NCI-H1417 treated with DMSO at 0.1 percent for 48 hours (cell line): ENCODE data around the gene GPR37L1.
"Not testable (repeated sequence)": the region's sequence is repeated elsewhere in the genome, so short reads cannot be mapped to it uniquely, and the experiment has no call there.

ENCODE experiments used
- DNase-seq: peaks from one replicate; lab custom pipeline; 2025; lab: John Stamatoyannopoulos, UW

GPR37L1 gene

DNA sequence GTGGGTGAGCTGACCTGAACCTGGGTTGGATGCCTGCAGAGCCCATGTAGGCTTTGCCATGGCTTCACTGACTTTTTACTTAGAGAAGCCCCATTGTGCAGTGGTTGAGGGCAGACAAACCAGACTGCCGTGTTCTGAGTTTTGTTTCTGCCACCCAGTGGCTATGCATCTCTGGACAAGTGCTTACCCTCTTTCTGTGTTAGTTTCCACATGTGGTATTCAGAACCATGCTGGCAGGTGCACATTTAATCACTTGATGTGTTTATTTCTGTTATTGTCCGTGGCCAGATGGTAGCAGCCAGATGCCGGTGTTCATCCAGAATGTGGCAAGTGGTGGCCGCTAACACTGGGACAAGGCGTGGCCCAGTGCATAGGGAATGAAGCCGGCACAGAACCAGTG lies 48.0 kb downstream of the GPR37L1 start:
- DNase-seq, result no peak

DNA sequence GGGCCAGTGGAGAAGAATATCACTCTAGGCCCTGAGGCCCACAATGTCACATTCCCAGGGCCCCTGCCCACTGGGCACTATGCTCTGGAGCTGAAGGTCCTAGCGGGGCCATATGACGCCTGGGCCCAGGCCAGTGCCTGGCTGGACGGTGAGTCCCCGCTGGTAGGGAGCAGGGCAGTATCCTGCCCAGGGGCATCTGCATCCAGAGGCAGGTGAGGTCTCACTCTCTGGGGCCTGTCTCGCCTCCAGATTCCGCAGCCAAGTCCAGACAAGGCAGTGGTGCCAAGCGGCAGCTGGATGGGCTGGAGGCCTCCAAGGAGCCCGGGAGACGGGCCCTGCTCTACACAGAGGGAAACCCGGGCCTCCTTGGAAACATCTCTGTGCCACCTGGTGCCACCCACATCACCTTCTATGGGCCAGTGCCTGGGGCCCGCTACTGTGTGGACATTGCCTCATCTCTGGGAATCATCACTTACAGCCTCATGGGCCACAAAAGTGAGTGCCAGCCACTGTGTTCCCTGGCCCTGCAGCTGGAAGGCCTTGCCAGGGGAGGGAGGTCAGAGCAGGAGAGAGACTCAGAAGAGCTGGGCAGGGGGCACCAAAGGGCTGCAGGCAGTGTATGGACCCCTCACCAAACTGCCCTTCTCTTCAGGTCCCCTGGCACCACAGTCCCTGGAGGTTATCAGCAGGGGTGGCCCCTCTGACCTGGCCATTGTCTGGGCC lies 48.7 kb downstream of the GPR37L1 start:
- no peak for DNase-seq

DNA sequence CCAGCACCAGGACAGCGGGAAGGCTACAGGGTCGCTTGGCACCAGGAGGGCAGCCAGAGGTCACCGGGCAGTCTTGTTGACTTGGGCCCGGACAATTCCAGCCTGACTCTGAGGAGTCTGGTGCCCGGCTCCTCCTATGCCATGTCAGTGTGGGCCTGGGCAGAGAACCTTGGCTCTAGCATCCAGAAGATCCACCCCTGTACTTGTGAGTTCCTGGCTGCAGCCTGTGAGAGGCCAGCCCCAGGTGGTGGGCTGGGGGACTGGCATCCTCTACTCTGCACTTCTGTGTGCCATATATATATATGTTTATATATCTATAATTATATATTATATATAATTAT lies 49.3 kb downstream of the GPR37L1 start:
- no peak for DNase-seq

DNA sequence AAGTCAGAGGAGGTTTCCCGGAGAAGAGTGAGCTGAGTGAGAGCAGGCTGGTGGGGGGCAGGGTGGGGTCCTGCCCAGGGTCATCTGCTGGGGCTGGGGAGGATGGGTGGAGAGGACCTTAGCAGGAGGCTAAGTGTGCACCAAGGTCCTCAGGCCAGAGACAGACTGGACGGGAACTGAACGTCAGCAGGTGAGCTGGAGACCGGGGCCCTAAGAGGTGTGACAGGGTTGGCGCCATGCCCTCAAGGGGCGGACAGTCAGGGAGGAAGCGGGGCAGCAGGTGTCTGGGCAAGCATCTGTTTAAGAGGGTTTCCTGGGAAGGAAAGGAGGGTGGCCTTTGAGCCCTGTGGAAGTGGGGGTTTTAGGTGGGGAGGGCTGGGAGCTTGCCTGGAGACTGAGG lies 51.3 kb downstream of the GPR37L1 start:
- no peak for DNase-seq

DNA sequence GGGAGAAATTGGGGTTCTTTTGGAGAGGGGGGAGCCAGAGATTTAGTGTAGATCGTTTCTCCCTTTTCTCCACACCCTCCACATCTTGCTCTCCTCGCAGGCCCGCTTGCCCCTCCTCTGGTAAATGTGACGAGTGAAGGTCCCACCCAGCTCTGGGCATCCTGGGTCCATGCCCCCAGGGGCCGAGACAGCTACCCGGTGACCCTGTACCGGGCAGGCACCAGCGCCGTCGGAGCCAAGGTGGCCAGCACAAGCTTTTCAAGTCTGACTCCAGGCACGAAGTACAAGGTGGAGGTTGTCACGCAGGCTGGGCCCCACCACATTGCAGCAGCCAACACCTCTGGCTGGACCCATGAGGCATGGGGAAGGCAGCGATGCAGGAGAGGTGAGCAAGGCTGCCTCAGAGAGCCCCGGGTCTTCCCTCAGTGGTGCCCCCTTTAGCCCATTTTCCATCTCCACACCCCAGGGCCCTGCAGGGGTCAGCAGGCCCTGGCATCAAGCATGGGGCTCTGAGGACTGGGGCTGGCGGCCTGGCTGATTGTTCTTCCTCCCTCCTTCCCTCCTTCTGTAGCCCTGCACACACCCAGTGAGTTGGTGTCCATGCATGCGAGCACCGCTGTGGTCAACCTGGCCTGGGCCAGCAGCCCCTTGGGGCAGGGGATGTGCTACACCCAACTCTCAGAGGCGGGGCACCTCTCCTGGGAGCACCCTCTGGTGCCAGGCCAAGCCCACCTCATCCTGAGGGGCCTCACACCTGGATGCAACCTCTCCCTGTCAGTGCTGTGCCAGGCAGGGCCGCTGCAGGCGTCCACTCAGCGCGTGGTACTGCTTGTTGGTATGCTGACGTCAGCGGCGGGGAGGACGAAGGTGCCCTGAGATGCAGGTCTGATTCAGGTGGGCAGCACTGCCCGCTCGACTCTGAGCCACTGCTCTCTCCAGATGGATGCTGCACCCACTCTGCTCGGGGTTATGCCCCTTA lies 54.5 kb downstream of the GPR37L1 start:
- no peak for DNase-seq

DNA sequence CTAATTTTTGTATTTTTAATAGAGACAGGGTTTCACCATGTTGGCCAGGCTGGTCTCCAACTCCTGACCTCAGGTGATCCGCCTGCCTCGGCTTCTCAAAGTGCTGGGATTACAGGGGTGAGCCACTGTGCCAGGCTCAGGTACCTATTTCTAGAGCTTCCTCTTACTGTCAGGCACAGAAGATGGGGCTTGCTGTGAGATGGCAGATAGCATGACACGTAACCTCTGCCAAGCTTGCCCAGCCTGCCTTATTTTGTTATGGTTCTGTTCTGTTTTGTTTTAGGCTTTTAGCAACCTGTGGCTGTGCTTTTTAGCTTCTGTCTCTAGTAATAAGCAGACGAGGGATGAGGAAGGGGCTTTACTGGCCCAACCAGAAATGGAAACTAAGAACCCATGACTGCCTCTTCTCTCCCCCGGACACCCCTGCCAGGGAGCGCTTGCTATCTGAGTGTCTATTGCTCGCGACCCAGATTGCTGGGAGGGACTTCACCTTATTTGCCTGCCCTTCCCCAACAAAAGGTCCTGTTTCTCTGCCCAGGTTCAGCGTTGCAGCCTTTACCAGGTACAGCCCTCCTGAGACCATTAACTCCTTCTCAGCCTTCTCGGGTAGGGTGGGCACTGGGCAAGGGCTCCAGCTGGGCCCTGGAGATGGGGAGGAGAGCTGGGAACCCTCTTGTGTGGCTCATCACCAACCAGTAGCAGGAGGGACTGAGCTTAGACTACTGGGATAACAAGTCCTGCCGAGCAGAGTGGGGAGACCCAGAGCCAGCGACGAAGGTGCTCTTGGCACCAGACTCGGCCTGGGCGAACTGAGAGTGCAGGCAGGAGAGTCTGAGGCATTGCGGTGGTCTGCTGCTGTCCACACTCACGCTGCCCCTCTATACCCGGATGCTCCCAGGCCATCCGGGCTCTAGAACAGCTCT lies 57.4 kb downstream of the GPR37L1 start:
- DNase-seq, result no peak

DNA sequence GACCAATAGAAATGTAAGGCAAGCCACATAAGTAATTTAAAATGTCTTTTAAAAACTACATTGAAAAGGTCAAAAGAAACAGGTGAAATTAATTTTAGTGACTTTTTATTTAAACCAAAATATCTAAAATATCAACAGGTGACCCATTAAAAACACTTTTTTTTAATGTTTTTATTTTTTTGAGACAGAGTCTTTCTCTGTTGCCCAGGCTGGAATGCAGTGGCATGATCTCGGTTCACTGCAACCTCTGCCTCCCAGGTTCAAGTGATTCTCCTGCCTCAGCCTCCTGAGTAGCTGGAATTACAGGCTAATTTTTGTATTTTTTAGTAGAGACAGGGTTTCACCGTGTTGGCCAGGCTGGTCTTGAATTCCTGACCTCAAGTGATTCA lies 58.0 kb downstream of the GPR37L1 start:
- not testable (repeated sequence) for DNase-seq

DNA sequence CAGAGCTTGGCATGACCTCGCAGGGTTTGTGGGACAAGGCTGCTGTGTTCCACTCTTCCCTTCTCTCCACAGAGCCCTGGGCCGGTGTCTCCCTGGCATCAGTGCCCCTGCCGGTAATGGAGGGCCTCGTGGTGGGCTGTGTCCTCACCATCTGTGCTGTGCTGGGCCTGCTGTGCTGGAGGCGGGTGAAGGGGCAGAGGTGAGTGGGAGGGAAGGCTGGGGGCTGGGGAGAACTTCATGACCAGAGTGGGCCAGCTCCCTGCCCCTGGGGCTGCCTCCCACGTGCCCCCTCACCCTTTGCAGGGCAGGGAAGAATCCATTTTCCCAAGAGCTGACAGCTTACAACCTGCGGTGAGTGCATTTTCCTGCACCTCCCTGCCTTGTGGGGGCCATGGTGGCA lies 58.9 kb downstream of the GPR37L1 start:
- DNase-seq, result no peak

DNA sequence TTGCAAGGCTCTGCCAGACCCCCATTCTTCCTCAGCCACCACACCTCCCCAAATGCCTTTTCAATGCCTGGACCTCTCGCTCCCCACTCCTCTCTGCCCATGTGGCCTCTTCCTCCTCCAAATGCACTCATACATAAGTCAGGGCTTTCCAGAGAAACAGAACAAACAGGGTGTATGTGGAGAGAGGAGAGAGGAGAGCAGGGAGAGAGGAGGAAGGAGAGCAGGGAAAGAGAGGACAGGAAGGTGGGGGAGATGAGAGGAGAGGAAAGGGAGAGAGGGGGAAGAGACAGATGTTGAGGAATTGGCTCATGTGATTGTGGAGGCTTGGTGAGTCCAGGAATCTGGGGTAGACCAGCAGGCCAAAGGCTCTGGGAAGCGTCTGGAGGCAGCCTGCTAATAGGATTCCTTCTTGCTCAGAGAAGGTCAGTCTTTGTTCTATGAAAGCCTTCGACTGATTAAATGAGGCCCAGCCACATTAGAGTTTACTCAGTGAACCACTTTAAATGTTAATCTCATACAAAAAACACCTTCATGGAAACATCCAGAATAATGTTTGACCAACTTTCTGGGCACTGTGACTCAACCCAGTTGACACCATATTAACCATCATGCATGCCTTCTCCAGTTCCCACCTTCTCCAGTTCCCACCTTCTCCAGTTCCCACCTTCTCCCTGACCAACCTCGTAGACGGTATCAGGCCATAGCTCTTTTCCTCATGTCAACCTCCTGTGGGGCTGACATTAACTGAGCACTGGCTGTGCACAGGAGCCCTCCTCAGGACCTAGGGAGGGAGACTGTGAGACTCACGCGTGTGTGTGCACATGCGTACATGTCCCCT lies 59.5 kb downstream of the GPR37L1 start:
- DNase-seq, result no peak
